RWPE2 (cell line): ENCODE results near the gene GGN.
A peak's percentile ranks its signal among the peaks of the same experiment; 100 is the strongest.

ENCODE experiments used
- ATAC-seq: fragments of 200-7000 bp; cut with Tn5 transposase; 3 replicates; pipeline ENCODE4 v1.9.1; 2021; ENCODE audit warnings: low read depth
- DNase-seq: peaks from one replicate; pipeline ENCODE4 v3.0.0-alpha.2; 2020; ENCODE audit warnings: low spot score
- H3K27ac ChIP-seq: fragments of 450-650 bp; 2 replicates; pipeline ENCODE4 v1.5.1; 2017; ENCODE audit warnings: mild to moderate bottlenecking; ENCODE audit not compliant: poor library complexity, severe bottlenecking
- H3K27me3 ChIP-seq: fragments of 250-450 bp; sonication (Bioruptor Pico); 2 replicates; pipeline ENCODE4 v1.5.1; 2021; ENCODE audit warnings: mild to moderate bottlenecking, moderate library complexity; ENCODE audit not compliant: insufficient read depth, poor library complexity, severe bottlenecking
- H3K36me3 ChIP-seq: fragments of 250-450 bp; sonication (Bioruptor Pico); 2 replicates; pipeline ENCODE4 v1.5.1; 2020; ENCODE audit warnings: low read depth, mild to moderate bottlenecking, moderate library complexity
- H3K4me1 ChIP-seq: fragments of 250-450 bp; sonication (Bioruptor Pico); 2 replicates; pipeline ENCODE4 v1.5.1; 2021; ENCODE audit warnings: mild to moderate bottlenecking, moderate library complexity; ENCODE audit not compliant: insufficient read depth, poor library complexity, severe bottlenecking
- H3K4me3 ChIP-seq: fragments of 250-450 bp; sonication (Bioruptor Pico); 2 replicates; pipeline ENCODE4 v1.5.1; 2021; ENCODE audit warnings: mild to moderate bottlenecking, moderate library complexity; ENCODE audit not compliant: severe bottlenecking
- H3K9me3 ChIP-seq: fragments of 250-450 bp; sonication (Bioruptor Pico); 2 replicates; pipeline ENCODE4 v1.5.1; 2021; ENCODE audit warnings: mild to moderate bottlenecking, moderate library complexity; ENCODE audit not compliant: severe bottlenecking
- TF ChIP-seq, protein P1 (sequence below): fragments of 450-650 bp; IDR thresholded peaks from one replicate; pipeline ENCODE4 v1.5.1; 2017; ENCODE audit warnings: mild to moderate bottlenecking, moderate library complexity; ENCODE audit not compliant: poor library complexity, severe bottlenecking

The GGN gene

GRCh38 chr19:38386300-38386970 is 1.4 kb downstream of the GGN start:
- no peaks in the 10 kb centered on the region for H3K9me3 ChIP-seq
- H3K27ac ChIP-seq = no peak overlapping the region
- TF ChIP-seq, protein P1, sequence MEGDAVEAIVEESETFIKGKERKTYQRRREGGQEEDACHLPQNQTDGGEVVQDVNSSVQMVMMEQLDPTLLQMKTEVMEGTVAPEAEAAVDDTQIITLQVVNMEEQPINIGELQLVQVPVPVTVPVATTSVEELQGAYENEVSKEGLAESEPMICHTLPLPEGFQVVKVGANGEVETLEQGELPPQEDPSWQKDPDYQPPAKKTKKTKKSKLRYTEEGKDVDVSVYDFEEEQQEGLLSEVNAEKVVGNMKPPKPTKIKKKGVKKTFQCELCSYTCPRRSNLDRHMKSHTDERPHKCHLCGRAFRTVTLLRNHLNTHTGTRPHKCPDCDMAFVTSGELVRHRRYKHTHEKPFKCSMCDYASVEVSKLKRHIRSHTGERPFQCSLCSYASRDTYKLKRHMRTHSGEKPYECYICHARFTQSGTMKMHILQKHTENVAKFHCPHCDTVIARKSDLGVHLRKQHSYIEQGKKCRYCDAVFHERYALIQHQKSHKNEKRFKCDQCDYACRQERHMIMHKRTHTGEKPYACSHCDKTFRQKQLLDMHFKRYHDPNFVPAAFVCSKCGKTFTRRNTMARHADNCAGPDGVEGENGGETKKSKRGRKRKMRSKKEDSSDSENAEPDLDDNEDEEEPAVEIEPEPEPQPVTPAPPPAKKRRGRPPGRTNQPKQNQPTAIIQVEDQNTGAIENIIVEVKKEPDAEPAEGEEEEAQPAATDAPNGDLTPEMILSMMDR = no peak
- H3K27me3 ChIP-seq = no peaks in the 10 kb centered on the region
- DNase-seq = no peak
- no peak overlapping the region for H3K4me3 ChIP-seq
- H3K4me1 ChIP-seq = no peaks in the 10 kb centered on the region
- H3K36me3 ChIP-seq = peaks cover 15% of the 10 kb centered on the region
- no peak for ATAC-seq

DNA sequence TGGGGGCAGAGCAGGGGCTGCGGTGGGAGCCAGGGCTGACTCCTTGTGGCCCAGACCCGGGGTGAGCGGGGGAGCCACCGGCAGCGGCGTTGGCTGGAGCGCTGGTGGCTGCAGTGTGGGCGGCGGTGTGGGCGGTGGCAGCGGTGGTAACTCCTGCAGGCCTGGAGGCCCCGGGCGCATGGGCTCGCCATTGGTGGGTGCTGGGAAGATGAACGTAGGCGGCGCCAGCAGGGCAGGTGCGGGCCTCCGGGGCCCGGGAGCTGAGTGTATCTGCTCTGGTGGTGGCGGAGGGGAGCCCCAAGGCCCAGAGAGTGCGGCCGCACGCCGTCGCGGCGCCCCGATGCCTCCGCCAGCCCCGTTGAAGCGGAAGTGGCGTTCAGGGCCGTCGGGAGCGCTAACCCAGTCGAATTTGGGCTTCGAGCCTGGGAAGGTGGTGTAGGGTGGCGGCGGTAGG is 2.0 kb downstream of the GGN start:
- Histone ChIP-seq H3K9me3 (no peaks in the 10 kb centered on the region), H3K4me1 (no peaks in the 10 kb centered on the region), H3K27me3 (no peaks in the 10 kb centered on the region), H3K36me3 (peaks cover 21% of the 10 kb centered on the region), H3K4me3 (no peak overlapping the region), H3K27ac (no peak overlapping the region)
- ATAC-seq = no peak
- TF ChIP-seq, protein P1 = no peak
- DNase-seq = no peak

DNA sequence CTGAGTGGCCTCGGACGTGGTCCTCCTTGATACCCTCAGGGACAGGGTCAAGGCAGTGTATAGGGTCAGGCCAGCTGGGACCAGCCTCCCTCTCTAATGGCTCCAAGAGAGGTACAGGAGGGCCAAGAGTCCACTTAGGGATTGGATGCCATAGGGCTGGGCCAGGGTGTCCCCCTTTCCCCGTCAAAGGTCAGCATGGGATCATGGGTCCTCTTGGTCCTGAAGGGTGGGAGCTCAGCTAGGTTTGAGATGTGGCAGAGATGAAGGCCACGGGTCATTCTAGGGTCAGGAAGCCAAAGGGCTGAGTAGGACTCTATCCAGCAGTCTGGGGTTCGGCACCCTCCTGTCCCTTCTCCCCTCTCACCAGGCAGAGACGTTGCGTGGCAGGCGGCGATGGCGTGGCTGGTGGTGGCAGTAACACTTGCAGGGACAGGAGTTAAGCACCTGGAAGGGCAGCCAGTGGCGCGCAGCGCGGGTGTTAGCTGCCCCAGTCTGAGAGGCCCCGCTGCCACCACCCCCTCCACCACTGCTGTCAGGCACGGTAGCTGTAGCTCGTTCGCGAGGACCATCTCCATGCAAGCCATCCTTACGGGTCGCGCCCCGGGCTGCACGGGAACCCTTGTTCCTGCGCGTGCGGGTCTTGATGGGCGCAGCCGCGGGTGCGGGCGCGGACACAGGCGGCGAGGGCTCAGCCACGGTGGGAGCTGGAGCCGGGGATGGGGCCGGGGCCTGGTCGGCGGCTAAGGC is 2.6 kb downstream of the GGN start:
- Histone ChIP-seq H3K9me3 (no peaks in the 10 kb centered on the region), H3K4me1 (no peaks in the 10 kb centered on the region), H3K36me3 (peaks cover 24% of the 10 kb centered on the region), H3K27me3 (no peaks in the 10 kb centered on the region), H3K27ac (no peak overlapping the region), H3K4me3 (no peak overlapping the region)
- no peak for DNase-seq
- ATAC-seq = no peak
- TF ChIP-seq, protein P1 = peak; percentile 7

DNA sequence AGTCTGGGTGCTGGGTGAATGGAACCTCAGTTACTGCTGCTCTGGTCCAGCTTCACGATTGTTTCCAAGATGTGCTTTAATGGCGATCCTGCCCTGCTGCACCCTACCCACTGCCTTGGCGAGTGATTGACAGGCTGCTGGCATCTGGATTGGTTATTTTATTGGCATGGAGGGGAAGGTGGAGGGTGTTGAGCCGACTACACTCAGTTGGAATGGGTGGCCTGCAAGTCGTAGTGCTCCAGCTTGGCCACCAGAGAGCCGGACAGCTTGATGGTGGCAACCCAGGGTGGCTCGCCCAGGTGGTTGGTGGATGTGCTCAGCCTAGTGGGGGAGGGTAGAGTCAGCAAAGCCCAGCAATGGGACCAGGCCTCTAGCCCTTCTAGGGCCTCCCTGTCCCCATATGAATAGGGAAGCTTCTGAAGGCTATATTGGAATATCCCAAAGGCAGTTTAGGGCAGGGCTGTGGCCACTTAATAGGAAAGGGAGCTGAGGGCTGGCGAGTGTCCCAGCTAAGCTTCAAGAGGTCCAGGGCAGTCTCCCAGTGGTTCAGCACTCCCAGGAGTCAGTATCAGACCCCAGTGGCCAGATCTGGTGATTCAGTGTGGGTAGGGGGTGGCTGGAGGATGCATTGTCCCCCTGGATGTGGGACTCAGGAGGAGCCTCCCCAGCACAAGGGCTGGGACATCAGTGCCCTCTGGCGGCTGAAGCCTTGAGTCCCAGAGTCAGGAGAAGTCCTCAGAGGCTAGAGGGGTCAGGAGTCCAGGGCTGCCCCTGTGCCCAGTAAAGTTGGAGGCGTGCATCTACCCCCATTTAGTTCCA is 3.4 kb downstream of the GGN start:
- Histone ChIP-seq H3K4me3 (no peak overlapping the region), H3K27ac (no peak overlapping the region), H3K36me3 (peaks cover 32% of the 10 kb centered on the region), H3K27me3 (no peaks in the 10 kb centered on the region), H3K4me1 (no peaks in the 10 kb centered on the region), H3K9me3 (no peaks in the 10 kb centered on the region)
- ATAC-seq (no peak), DNase-seq (no peak)
- TF ChIP-seq, protein P1 = peak; percentile 22
